AG04449 (cell line): Measurements from ENCODE around the gene SLC18B1.

ENCODE experiments used
- CTCF ChIA-PET: fragments of 350-600 bp; formaldehyde crosslinking; extraction: SDS; loops from one replicate; lab custom pipeline; 2021; ENCODE audit warnings: antibody characterized with exemption; lab: Yijun Ruan, JAX
- POLR2A ChIA-PET: fragments of 400-600, 350-600 bp; formaldehyde crosslinking; extraction: SDS; loops from one replicate; lab custom pipeline; 2020; ENCODE audit warnings: antibody characterized with exemption, inconsistent platforms; lab: Yijun Ruan, JAX
- DNase-seq: peaks from one replicate; pipeline ENCODE4 v3.0.0-alpha.2; 2010; ENCODE audit warnings: low read depth, low spot score
- H3K4me3 ChIP-seq: 2 replicates; pipeline ENCODE4 v1.5.1; 2011; ENCODE audit warnings: low read depth, mild to moderate bottlenecking, control low read depth, low read length
- CTCF ChIP-seq: IDR thresholded peaks from one replicate; pipeline ENCODE4 v1.5.1; 2011; ENCODE audit warnings: mild to moderate bottlenecking, moderate library complexity, low read length, control low read depth, inconsistent platforms; ENCODE audit not compliant: insufficient read depth; ENCODE audit errors: missing control alignments

Gene SLC18B1

DNA sequence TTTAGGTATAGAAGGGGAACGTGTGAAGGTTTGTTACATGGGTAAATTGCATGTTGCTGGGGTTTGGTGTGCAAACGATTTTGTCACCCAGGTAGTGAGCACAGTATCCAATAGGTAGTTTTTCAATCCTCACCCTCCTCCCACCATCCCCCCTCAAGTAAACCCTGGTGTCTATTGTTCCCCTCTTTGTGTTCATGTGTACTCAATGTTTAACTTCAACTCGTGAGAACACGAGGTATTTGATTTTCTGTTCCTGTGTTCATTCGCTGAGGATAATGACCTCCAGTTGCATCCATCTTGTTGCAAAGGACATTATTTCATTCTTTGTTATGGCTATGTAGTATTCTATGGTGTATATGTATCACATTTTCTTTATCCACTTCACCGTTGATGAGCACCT is 73.0 kb downstream of the SLC18B1 start:
- POLR2A ChIA-PET: no interaction called here
- no peak overlapping the region for H3K4me3 ChIP-seq
- CTCF ChIA-PET: no interaction called here
- DNase-seq: no peak
- no peak for TF ChIP-seq CTCF

DNA sequence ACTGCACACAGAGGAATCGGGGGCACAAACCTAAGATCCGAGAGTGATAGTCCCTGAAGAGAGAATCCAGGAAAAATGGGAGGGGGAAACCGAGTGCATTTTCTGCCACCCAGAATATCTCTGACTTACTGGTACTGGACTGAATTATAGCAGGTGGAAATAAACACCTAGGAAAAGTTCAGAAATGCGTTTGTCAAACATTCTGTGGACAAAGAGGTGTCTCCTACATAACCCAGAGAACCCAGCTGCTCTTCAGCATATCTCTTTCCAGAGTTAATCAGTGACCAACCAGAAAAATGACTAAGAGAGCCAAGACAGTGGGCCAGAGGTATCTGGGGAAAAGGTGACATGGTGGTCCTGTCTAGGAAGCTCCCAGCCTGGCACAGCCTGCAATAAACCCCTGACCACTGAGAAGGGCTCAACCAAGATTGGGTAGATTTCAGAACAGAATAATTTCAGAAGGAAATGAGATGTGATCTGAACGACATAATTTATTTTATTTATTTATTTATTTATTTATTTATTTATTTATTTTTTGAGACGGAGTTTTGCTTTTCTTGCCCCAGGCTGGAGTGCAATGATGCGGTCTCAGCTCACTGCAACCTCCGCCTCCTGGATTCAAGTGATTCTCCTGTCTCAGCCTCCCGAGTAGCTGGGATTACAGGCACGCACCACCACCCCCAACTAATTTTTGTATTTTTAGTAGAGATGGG is 78.5 kb downstream of the SLC18B1 start:
- ChIA-PET POLR2A (no interaction called here), CTCF (no interaction called here)
- DNase-seq: no peak
- no peak for TF ChIP-seq CTCF
- H3K4me3 ChIP-seq: no peak overlapping the region
